Posterior cingulate gyrus (tissue), 11 donors: ENCODE measurements around the gene PRPF6.

Source experiments
- DNase-seq, 10 donors: peaks; one replicate each; pipeline versions ENCODE4 v3.0.0 to v3.0.0-alpha.2; 2020 to 2021; ENCODE audit warnings: mixed read lengths in 3 of 10
- intact Hi-C: fragments of 100-400 bp; cut with DNase I; formaldehyde crosslinking; loops from one replicate; pipeline ENCODE4 v1.15.1; 2023

The PRPF6 gene

DNA sequence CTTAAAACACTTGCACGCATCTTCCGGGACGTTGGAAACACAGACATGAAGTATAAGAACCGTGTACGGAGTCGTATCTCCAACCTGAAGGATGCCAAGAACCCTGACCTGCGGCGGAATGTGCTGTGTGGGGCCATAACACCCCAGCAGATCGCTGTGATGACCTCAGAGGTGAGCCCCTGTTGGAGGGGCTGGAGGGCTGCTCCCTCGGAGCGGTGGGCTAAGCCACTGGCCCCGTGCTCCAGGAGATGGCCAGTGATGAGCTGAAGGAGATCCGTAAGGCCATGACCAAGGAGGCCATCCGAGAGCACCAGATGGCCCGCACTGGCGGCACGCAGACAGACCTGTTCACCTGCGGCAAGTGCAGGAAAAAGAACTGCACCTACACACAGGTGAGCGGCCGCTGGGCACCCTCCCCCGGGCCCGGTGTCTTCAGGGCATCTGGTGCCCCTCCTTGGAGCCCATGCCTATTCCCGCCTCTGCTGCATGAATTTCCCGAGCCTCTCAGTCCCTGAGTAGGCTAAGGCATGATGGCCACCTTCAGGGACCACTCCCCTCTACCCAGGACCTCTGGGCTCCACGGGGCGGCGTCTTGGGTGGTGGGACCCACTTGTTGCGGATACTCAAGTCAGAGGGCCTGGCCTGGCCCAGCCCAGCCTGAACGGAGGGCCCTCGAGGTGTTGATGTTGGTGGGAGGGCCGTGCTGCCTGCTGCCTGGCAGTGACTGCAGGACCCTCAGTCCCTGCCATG, 89.5 kb downstream of the PRPF6 start:
- intact Hi-C loops: no loop called here
- DNase-seq: no peak

DNA sequence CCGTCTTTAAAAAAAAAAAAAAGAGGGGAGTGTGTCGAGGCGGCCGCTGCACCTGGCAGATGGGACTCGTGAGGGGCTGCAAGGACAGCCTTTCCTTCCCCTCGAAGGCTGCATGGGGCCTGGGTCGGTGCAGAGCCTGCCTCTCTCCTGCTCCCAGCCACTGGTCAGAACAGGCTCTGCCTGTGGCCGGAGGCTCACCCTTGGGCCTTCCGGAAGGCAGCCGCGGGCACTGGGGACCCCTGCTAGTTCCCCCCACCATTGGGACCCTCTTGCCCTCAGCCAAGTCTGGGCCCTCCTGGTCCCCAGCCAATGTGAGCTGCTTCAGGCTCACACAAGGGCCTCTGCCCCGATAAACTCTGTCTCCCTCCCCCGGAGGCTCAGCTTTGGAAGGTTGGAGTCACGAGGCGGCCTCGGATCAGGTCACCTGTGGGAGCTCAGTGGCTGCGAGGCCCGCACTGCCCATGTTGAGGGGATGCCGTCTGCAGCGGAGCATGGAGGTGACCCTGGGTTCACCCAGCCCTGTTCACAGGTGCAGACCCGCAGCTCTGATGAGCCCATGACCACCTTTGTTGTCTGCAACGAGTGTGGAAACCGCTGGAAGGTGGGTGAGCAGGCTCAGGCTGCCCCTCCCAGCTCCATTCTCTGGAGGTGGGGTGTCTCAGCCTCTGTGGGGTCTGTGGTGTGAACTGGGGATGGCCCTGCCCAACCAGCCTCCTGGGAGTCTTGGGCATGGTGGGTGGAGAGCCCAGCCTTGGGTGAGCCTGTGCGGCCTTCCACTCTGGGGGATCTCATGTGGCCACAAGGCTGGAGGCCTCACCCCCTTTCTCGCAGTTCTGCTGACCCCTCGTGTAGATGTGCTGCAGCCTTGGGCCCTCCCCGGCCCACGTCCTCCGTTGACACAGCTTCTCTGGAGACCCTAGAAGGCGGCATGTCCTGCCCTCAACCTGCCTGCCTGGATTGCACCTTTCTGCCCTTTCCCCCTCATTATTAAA, 90.7 kb downstream of the PRPF6 start:
- intact Hi-C loops: no loop called here
- DNase-seq: no peak

DNA sequence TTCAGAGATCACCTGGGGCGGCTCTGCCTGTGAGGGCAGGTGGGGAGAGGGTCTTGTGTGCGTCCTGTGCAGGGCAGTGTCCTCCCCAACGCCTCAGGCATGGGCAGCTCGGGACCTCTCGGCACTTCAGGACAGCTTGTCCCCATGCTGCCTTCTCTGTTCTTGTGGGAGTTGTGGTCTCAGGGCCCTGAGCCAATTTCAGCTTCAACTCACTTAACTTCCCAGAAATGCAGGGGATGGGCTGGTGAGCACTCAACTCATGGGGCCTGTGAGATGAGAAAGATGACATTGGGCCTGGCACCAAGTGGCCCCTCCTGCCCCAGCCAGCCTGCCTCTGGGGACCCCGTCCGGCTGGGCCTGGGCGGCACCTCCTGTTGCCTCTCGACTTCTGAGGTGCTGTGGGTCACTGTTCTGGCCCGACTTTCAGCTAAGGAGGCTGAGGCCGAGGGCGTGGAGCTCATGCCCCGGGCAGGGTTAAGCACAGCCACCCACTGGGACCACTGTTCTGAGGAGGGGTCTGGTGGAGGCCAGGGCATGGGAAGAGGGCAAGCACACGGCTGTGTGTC, 91.6 kb downstream of the PRPF6 start:
- no peak for DNase-seq
- intact Hi-C loops: no loop called here

DNA sequence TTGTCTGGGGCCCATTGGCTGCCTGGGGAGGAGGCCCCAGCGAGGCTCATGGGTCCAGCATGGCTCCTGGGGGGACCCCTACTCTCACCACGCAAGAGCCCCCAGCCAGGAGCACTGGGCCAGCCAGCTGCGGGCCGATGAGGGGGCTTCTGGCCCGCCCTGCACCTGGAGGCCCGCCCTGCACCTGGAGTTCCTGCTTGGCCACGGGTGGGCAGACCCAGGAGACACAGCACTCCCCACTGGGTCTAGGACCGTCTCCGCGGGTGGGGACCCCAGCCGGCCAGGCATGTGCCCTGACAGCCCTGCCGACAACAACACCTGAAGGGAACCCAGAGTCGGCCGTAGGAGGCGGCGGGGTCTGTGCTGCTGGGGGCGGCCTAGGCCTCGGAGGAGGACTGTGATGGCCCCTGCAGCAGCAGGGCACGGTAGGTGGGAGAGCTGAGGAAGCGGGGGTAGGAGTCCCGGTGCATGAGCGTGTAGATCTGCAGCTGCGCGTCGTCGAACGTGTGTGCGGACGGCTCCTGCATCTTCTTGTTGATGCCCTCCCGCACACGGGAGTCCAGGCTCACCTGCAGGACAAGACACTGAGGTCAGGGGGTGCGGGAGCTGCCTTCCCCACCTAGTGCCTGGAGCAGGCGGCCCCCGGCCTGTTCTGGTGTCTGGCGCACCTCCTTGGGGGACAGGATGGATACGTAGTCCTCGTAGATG, 92.7 kb downstream of the PRPF6 start:
- intact Hi-C loops: no loop called here
- DNase-seq: no peak

DNA sequence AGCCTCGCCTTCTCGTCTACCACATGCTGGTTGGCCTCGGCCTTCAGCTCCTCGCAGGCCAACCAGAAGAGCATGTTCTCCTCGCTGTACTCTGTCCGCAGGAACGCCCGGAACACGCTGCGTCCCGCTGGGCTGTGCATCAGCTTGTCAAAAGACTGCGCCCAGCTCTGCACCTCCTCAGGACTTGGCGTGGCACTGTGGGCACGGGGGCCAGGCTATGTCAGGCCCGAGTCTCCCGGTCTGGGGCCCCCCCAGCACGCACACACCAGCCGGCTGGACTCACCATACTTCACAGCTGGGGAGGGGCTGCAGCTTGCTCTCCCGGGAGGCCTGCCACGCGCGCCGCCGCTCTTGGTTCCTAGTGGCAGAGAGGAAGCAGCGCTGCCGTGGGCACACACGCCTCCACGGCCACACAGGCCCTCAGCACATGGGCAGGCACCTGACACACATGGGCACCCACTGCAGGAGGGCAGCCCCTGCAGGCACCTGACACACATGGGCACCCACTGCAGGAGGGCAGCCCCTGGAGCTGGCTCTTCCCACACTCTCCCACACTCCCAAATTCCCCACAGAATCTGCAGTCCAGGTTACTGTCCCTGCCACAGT, 93.4 kb downstream of the PRPF6 start:
- DNase-seq: no peak
- intact Hi-C loops: no loop called here

DNA sequence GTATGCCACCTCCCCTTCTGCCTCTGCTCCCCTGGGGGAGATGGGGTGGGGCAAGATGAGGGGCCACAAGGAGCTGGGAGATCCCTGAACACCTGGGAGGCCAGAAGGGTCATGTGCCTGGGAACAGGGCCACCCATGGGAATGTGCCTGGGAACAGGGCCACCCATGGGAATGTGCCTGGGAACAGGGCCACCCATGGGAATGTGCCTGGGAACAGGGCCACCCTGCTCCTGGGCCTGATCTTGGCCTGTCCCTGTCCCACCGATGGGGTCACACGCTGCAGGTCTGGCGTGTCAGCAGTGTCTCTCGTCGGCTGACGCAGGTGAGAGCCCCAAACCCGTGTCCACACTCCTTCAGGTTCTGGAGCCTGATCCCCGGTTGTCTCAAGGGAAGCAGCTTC, 94.0 kb downstream of the PRPF6 start:
- intact Hi-C loops: no loop called here
- DNase-seq: no peak

DNA sequence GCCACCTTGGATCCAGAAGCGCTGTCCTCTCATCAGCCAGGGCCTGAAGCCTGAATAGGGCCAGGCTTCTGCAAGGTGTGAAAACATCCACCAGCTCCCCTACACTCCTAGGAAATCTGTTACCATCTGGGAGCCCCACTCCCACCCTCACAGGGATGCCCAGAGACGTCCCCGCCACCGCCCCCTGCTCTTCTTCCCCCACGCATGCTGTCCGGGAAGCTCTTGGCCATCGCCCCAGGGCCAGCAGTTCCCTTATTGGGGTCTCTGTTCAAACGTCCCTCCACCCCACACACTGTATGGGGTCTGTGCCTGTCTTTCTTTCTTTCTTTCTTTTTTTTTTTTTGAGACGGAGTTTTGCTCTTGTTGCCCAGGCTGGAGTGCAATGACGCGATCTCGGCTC, 94.6 kb downstream of the PRPF6 start:
- DNase-seq: no peak
- intact Hi-C loops: no loop called here

DNA sequence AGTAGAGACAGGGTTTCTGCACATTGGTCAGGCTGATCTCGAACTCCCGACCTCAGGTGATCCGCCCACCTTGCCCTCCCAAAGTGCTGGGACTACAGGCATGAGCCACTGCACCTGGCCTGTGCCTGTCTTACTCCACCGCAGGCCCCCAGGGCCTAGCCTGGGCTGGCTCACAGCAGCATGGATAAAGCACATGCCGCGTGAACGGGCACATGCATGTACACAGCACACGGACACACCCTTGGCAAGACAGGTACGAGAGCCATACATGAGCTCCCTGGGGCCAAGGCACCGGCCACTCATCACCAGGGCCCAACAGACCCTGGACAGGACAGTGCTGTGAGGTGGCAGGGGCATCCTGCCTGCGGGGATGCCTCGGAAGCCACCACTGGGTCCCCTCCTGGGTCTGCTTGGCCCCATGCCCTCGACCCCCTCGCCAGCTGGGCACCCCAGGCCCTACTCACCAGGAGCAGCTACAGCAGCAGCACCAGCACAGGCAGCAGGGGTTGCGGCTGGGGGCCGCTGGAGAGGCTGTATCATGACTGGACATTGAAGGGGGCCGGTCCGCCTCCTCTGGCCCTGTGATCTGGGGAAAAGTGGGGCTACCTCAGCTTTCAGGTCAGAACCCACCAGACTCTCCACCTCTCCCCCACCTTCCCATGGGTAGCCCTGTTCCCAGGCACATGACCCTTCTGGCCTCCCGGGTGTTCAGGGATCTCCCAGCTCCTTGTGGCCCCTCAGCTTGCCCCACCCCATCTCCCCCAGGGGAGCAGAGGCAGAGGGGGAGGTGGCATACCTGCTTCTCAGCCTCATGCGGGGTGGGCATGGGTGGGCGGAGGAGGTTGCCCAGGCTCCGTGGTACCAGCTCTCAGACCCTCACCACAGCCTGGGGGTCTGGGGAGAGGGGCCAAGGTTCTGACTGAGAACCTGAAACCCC, 95.4 kb downstream of the PRPF6 start:
- intact Hi-C loops: no loop called here
- no peak for DNase-seq

DNA sequence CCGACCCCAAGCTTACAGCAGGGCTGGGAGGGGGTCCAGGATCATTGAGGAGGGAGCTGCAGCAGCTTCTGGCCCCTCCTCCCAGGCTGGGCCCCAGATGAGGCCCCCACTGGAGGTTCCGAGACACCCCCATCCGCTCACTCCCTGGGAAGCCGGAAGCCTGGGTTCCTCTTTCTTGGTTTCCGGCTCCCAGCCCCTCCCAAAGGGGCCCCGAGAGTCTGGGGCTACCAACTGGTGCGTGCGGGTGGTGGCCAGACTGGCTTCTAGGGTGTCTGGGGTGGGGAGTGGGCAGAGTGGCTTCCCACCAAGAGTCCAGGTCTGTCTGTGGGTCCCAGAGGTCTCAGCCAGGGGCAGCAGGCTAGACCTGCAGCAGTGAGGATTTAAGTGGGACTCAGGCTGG, 96.2 kb downstream of the PRPF6 start:
- peak in 1 of 10 donors; percentile 91 for DNase-seq

DNA sequence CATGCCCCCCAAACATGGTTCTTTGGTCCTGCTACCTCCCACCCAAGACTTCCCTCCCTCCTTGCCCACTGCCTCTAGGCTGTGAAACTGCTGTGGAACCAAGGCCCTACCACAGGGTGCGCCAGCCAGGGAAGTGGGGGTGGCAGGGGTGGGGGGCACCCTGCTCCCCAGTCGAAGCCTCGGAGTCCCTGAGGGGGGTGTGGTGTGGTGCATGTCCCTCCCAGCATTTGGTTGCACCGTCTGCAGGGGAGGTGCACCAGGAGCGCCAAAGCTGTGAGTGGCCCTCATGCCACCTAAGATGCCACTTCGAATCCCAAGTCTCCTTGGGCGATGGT, 96.6 kb downstream of the PRPF6 start:
- intact Hi-C loops: no loop called here
- DNase-seq: no peak

More for the DNA sequence above, 96.2 kb downstream of the PRPF6 start:
- intact Hi-C loops: no loop called here

DNA sequence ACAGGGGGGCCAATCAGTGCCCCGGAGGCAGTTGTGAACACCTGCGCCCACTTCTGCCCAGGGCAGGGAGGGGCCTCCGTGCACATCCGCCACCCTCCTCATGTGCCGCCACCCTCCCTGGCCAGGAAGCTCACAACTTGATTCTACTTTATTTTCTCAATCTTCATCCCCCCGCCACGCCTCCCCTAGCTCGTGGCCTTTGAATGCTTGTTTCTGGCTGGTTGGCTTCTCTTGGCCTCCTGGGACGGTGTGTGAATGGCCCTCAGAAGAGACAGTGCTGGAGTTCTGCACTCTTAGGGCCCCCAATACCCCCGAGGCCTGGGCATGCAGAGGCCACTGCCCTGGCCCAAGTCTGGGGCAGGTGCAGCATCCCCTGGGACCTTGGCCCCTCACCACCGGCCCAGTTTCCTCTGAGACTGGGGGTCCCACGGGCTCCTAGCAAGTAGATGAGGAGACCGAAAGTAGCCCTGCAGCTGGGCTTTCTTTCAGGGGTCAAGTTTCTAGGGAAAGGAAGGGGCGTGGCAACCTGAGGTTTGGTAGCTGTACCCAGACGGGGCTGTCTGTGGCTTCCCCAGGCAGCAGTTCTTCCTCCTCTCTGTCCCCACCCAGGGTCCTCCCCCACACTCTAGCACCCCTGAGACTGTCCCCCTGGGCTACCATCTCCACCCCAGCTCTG, 97.1 kb downstream of the PRPF6 start:
- no peak for DNase-seq

DNA sequence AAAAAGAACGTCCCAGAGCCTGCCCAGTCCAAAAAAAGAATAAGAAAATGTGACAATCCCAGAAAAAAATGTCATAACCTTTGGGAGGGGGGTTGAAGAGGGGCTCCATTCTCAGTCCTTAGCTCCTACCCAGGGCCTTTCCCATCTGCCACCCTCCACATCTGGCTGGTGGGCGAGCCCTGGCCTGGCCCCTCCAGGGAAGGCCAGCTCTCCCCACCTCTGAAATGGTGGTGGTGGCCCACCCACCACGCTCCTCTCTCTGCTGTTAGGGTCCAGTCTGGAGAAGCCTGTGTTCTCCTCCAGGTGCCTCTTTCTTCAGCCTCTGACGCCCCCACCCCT, 98.0 kb downstream of the PRPF6 start:
- intact Hi-C loops: no loop called here
- no peak for DNase-seq

More for the DNA sequence above, 97.1 kb downstream of the PRPF6 start:
- intact Hi-C loops: no loop called here

DNA sequence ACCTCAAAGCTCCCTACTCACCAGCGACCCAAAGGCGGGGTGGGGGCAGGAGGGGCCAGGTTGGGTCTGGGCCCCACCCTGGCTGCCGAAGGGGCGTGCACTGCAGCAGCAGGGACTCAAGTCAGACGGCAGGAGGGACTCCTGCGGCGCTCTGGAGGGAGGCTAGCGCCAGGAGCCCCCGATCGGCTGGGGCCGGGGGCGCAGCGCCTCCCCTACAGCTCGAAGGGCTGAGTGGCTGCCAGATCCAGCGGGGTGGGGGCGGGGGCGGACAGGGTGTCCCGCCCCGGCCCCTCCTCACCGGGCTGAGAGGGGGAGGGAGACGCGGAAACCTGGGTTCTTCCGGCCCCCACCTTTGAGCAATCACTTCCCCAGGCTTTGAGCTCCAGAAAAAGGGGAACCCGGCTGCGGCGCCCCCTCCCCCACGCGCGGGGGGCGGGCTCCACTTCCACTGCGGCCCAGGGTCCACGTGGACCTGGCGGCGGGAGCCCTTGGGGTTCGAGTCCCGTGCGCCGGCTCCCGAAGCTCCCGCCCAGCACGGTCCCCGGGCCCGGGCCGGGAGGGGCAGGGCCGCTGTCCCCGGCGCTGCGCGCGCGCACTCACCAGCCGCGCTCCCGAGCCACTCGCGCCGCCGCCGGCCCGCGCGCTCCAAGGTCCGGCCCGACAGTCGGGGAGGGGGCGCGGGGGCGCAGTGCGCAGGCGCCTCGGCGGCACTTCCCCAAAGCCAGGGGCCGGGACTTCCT, 98.5 kb downstream of the PRPF6 start, which contains the start of gene RGS19:
Gene RGS19, minus strand, starts transcription at position 246 of the 740 bp plus-strand sequence. CDS start 2,632 bp downstream, outside the sequence.
- DNase-seq: peak in 7 of 10 donors; percentile 52 to 94 (median 64)
- intact Hi-C loops: no loop called here

DNA sequence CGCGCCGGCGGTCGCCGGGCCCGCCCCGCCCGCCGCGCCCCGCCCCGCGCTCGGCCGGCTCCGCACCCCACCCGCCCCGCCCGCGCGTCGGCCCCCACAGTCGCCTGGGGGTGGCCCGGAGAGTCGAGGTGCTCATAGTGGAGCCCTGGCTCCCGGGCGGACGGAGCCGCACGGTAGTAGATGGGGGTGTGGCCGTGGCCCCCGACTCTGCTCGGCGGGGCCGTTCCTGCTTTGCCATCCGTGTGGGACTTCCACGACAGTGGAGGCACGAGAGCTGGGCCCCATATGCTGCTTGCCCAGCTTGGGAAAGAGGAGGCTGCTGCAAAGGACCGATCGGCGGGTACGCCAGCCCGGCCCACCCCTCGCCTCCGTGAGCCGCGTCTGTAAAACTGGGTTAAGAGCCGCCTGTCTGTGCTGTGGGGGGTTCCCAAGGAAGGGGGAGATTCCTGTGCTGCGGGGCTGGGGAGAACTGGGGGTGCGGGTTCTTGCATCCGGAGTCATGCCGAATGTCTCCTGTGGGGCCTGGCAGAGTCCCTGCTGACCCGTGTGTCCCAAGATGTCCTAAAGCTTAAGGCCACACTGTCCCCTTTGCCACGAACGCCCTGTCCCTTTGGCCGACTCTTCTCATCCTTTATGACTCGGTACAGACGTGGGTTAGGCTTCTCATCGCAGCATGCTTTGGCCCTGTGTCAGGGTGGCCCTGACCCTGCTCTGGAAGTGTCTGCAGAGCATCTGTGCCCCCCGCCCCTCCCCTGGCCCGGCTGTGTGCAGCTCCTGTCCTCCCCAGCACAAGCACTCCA, 99.3 kb downstream of the PRPF6 start, which contains the start of gene OPRL1:
Gene OPRL1, plus strand, starts transcription at position 70 of the 800 bp plus-strand sequence. CDS start 12,639 bp downstream, outside the sequence.
- intact Hi-C loops: no loop called here

DNA sequence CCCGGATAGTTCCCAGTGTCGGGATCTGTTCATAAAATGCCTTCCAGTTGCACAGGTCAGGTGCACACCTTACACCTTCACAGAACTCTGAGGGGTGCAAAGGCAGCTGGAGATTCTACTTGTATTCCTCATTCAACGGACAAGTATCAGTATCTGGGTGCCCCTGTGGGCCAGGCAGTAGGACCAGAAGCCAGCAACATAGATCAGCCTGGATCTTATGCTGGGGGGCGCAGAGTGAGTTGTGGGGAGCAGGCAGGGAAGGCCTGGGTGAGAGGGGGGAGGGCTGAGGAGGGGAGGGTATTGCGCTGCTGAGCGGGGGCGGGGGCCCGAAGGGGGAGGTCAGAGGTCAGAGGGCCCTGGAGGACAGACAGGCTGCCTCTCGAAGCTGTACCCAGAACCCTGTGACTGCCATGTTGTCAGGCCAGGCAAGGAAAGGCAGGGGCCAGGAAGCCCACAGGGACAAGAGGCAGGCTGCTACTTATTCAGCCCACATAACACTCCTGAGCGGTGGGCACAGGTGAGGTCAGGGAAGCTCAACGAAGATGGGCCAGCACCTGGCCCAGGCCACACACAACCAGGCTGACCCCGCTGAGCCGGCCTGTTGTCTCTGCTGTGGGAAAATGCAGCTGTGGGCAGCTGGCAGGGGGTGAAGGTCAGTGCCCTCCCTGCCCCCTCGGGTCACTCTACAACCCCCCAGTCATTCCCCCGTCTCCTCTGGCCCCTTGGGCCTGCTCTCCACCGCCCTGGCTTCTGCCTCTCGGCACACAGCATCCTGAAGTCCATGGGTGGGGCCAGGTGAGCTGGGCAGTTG, 100.1 kb downstream of the PRPF6 start:
- intact Hi-C loops: no loop called here
- no peak for DNase-seq

More for the DNA sequence above, 99.3 kb downstream of the PRPF6 start, which contains the start of gene OPRL1:
- no peak for DNase-seq

DNA sequence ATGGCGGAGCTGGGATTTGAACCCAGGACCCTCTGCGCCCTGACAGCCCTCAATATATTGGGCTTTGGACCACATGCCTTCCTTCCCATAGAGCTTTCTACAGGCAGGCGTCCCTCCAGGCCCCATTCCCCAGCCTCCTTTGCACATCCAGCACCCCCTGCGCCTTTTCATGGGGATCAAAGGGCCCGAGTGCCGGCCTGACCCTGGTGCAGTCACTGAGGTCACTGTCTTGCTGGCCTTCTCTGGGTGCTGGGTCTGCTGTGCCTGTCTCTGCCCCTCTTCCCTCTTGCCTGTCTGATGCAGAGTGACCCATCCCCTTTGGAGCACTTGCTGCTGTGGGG, 100.7 kb downstream of the PRPF6 start:
- intact Hi-C loops: no loop called here
- no peak for DNase-seq
